ENCODE measurements around the gene VANGL1.

- TF ChIP-seq SIN3A (IDR thresholded peaks at IDR 0.05; ENCODE audit: borderline replicate concordance, insufficient read depth, low read depth, low read length) (no peak), CTCF (IDR thresholded peaks at IDR 0.05) (no peak), POLR2AphosphoS5 (IDR thresholded peaks at IDR 0.05; ENCODE audit: low read depth, low read length) (no peak)
Observed at GRCh38 chr1:115692224-115692623, 50.5 kb downstream of the VANGL1 start.
